22Rv1 (cell line): ENCODE results near the gene TOGARAM1.

ENCODE experiments used
- CTCF ChIP-seq: fragments of 450-650 bp; IDR thresholded peaks from 2 replicates; pipeline ENCODE4 v1.5.1; 2017; ENCODE audit warnings: mild to moderate bottlenecking
- ZFX ChIP-seq: fragments of 450-650 bp; IDR thresholded peaks from 2 replicates; pipeline ENCODE4 v1.6.1; 2017; ENCODE audit warnings: antibody characterized with exemption, borderline replicate concordance

- TF ChIP-seq CTCF (no peak), ZFX (no peak)
Measured at GRCh38 chr14:44990533-44990932, 28.5 kb downstream of the TOGARAM1 start.
